Stomach (tissue), 9 donors: ENCODE results near the gene XXYLT1. TPM values are rescaled to one million over a fixed set of nuclear protein-coding genes. Genes with fewer than 3 reads are reported as not detected.
A peak's percentile ranks its signal among the peaks of the same experiment; 100 is the strongest.

Source experiments
- DNase-seq, 2 donors: peaks; one replicate each; pipeline versions ENCODE4 v3.0.0 to v3.0.0-alpha.2; 2013 to 2019
- H3K27ac ChIP-seq, 5 donors: fragments of 200-600 bp in 4 of 5; sonication (generic) in 4 of 5; one replicate each; pipeline ENCODE4 v1.5.1; 2013 to 2019; ENCODE audit warnings: mild to moderate bottlenecking in 1 of 5, moderate library complexity in 1 of 5
- H3K27me3 ChIP-seq, 3 donors: fragments of 200-600 bp; sonication (generic); one replicate each; pipeline ENCODE4 v1.5.1; 2017 to 2019; ENCODE audit warnings: mixed run types in 1 of 3
- H3K36me3 ChIP-seq, 4 donors: fragments of 200-600 bp; sonication (generic); 1 replicate in 3 of 4; 2 replicates in 1 of 4; pipeline ENCODE4 v1.5.1; 2016 to 2019
- H3K4me1 ChIP-seq, 4 donors: fragments of 200-600 bp; sonication (generic); one replicate each; pipeline ENCODE4 v1.5.1; 2016 to 2019
- H3K4me3 ChIP-seq, 4 donors: fragments of 200-600 bp; sonication (generic) in 3 of 4; one replicate each; pipeline ENCODE4 v1.5.1; 2016 to 2019; ENCODE audit warnings: mild to moderate bottlenecking in 1 of 4
- H3K9me3 ChIP-seq, 4 donors: fragments of 200-600 bp; sonication (generic); one replicate each; pipeline ENCODE4 v1.5.1; 2016 to 2019
- CTCF ChIP-seq, 7 experiments: fragments of 450-650 bp in 4 of 7; fragments of 200-600 bp in 3 of 7; sonication (generic) in 3 of 7; IDR thresholded peaks; one replicate each; pipeline ENCODE4 v1.5.1; 2016 to 2019; ENCODE audit warnings: antibody characterized with exemption in 7 of 7, control low read depth in 2 of 7, mild to moderate bottlenecking in 1 of 7
- EP300 ChIP-seq: sonication (generic); formaldehyde crosslinking; IDR thresholded peaks from one replicate; pipeline ENCODE4 v1.6.1; 2017; ENCODE audit warnings: antibody characterized with exemption
- POLR2A ChIP-seq, 4 donors: fragments of 450-650 bp; IDR thresholded peaks; one replicate each; pipeline ENCODE4 v1.6.1; 2016; ENCODE audit warnings: antibody characterized with exemption in 4 of 4, control low read depth in 2 of 4, mild to moderate bottlenecking in 1 of 4, moderate library complexity in 1 of 4
- POLR2AphosphoS5 ChIP-seq, 3 donors: sonication (generic); formaldehyde crosslinking; IDR thresholded peaks; one replicate each; pipeline ENCODE4 v1.6.1; 2016; ENCODE audit warnings: antibody characterized with exemption in 3 of 3
- WGBS, 5 donors: extraction: QIAGEN DNeasy Blood & Tissue Kit in 3 of 5; methylation state at CpG; one replicate each; pipeline versions ENCODE4 v1.1.5 to v1.1.7; 2013 to 2018; 5-methylcytosine and 5-hydroxymethylcytosine counted together
- intact Hi-C: fragments of 100-400 bp; cut with DNase I; formaldehyde crosslinking; loops from one replicate; pipeline ENCODE4 v1.15.1; 2023; ENCODE audit warnings: low total_unique reads
- polyA plus RNA-seq, 3 donors: library from polyadenylated mRNA; stranded (reverse); fragments of 200-250 nt; gene quantifications; one replicate each; pipeline ENCODE4 v1.2.3, GENCODE V29; 2013
- total RNA-seq, 5 donors: library from RNA; depleted of rRNA; stranded (reverse); fragments of >200 nt; gene quantifications; one replicate each; pipeline versions ENCODE4 v1.1.0 to v1.2.3, GENCODE V29; 2014 to 2016
- donor health status: healthy with polysubstance abuse.
- donor health status: Bipolar disorder and iron deficiency.
- donor health status: healthy.

Gene XXYLT1
- total and polyA plus RNA-seq, 8 donors, result 2.1 to 41.5 (median 11.4) TPM; not detected in 1

GRCh38 chr3:195105841-195106417, 165.0 kb downstream of the XXYLT1 start:
- Histone ChIP-seq H3K36me3 (no peaks in the 10 kb centered on the region), H3K27ac (peak overlapping the region in 1 of 5 donors; percentile 41), H3K27me3 (no peaks in the 10 kb centered on the region), H3K9me3 (no peaks in the 10 kb centered on the region), H3K4me3 (peak overlapping the region; percentile 14 to 25 (median 20)), H3K4me1 (peaks cover 10 to 33% (median 21%) of the 10 kb centered on the region in 4 donors)
- intact Hi-C loops, result loop anchor here (5.0 kb wide), 1 partner anchor 424 kb away; no protein-coding TSS in a partner anchor
- TF ChIP-seq POLR2AphosphoS5 (IDR thresholded peaks at IDR 0.05) (no peak), EP300 (no peak), CTCF (IDR thresholded peaks at IDR 0.05) (no peak)
- 66 to 80% (median 67%) methylated on average over 12 of the region's 12 CpGs for WGBS, 5 donors
- DNase-seq, result no peak

GRCh38 chr3:195105389-195105788, 165.6 kb downstream of the XXYLT1 start:
- Histone ChIP-seq H3K4me1 (peaks cover 10 to 31% (median 18%) of the 10 kb centered on the region in 4 donors), H3K27ac (no peak overlapping the region), H3K4me3 (no peak overlapping the region), H3K9me3 (no peaks in the 10 kb centered on the region), H3K36me3 (no peaks in the 10 kb centered on the region), H3K27me3 (no peaks in the 10 kb centered on the region)
- intact Hi-C loops, result loop anchor here (5.0 kb wide), 1 partner anchor 423 kb away; no protein-coding TSS in a partner anchor
- TF ChIP-seq POLR2AphosphoS5 (IDR thresholded peaks at IDR 0.05) (no peak), CTCF (IDR thresholded peaks at IDR 0.05) (no peak), POLR2A (IDR thresholded peaks at IDR 0.05) (no peak), EP300 (no peak)
- 56 to 69% (median 63%) methylated on average over 13 of the region's 13 CpGs for WGBS, 5 donors
- DNase-seq, result peak in 1 of 2 donors; percentile 62

GRCh38 chr3:195104340-195104739, 166.6 kb downstream of the XXYLT1 start:
- H3K27ac ChIP-seq, result no peak overlapping the region
- H3K9me3 ChIP-seq, result no peaks in the 10 kb centered on the region
- H3K27me3 ChIP-seq, result no peaks in the 10 kb centered on the region
- H3K4me3 ChIP-seq, result no peak overlapping the region
- 84 to 97% (median 93%) methylated on average over 8 of the region's 8 CpGs for WGBS, 5 donors
- H3K36me3 ChIP-seq, result no peaks in the 10 kb centered on the region
- DNase-seq, result peak in 1 of 2 donors; percentile 52
- H3K4me1 ChIP-seq, result peaks cover 10 to 31% (median 18%) of the 10 kb centered on the region in 4 donors
- TF ChIP-seq POLR2A (IDR thresholded peaks at IDR 0.05) (no peak), CTCF (IDR thresholded peaks at IDR 0.05) (no peak), EP300 (no peak), POLR2AphosphoS5 (IDR thresholded peaks at IDR 0.05) (no peak)
- intact Hi-C loops, result no loop called here

- TF ChIP-seq CTCF (IDR thresholded peaks at IDR 0.05), result no peak
- TF ChIP-seq EP300, result no peak
- TF ChIP-seq POLR2AphosphoS5 (IDR thresholded peaks at IDR 0.05), result no peak
- TF ChIP-seq POLR2A (IDR thresholded peaks at IDR 0.05), result no peak
- H3K27ac ChIP-seq, result no peak overlapping the region
- intact Hi-C loops, result no loop called here
- no peaks in the 10 kb centered on the region for H3K36me3 ChIP-seq
- H3K4me3 ChIP-seq, result no peak overlapping the region
- H3K27me3 ChIP-seq, result no peaks in the 10 kb centered on the region
- 73 to 87% (median 78%) methylated on average over 2 of the region's 2 CpGs for WGBS, 5 donors
- DNase-seq, result no peak
- no peaks in the 10 kb centered on the region for H3K9me3 ChIP-seq
- H3K4me1 ChIP-seq, result peaks cover 10 to 31% (median 18%) of the 10 kb centered on the region in 4 donors
Observed at GRCh38 chr3:195103623-195104022, 167.3 kb downstream of the XXYLT1 start.
